ENCODE results near the gene CFAP221. TPM values are rescaled to one million over a fixed set of nuclear protein-coding genes. Genes with fewer than 3 reads are reported as not detected.

CFAP221 gene
- total RNA-seq, 1 experiment from 2014 or later, result not detected

GRCh38 chr2:119644186-119644585 is 99.9 kb downstream of the CFAP221 start:
- CTCF ChIA-PET, result interaction anchor here (0.5 kb wide), 1 partner anchor 198 kb away, joined by 10 read pairs; no protein-coding TSS in a partner anchor
- H2AFZ ChIP-seq, result no peak overlapping the region
- H3K4me1 ChIP-seq (replicated peaks; ENCODE audit: insufficient read depth), result peaks cover 18% of the 10 kb centered on the region
- no peak for DNase-seq
- H3K79me2 ChIP-seq (ENCODE audit: low read depth), result no peaks in the 10 kb centered on the region
- H3F3A ChIP-seq (ENCODE audit: insufficient read depth, low read depth), result 0 out of 2 replicates have a peak, but pooled peaks cover 3% of the 10 kb centered on the region
- no peaks in the 10 kb centered on the region for H3K9me2 ChIP-seq (ENCODE audit: insufficient read depth)
- H3K27ac ChIP-seq, result no peak overlapping the region
- no peaks in the 10 kb centered on the region for H4K20me1 ChIP-seq (ENCODE audit: insufficient read depth)
- POLR2A ChIA-PET (ENCODE audit: unreplicated experiment), result no interaction called here
- BruUV-seq (replicated peaks), result no TSS peak
- H3K27me3 ChIP-seq (ENCODE audit: insufficient read depth, low read depth), result peaks cover 7% of the 10 kb centered on the region; the same call in 1 of the 2 replicates
- H3K36me3 ChIP-seq (ENCODE audit: low read depth), result no peaks in the 10 kb centered on the region
- TF ChIP-seq EZH2 (IDR thresholded peaks at IDR 0.05; ENCODE audit: low read depth), result no peak
- TF ChIP-seq, protein P1, sequence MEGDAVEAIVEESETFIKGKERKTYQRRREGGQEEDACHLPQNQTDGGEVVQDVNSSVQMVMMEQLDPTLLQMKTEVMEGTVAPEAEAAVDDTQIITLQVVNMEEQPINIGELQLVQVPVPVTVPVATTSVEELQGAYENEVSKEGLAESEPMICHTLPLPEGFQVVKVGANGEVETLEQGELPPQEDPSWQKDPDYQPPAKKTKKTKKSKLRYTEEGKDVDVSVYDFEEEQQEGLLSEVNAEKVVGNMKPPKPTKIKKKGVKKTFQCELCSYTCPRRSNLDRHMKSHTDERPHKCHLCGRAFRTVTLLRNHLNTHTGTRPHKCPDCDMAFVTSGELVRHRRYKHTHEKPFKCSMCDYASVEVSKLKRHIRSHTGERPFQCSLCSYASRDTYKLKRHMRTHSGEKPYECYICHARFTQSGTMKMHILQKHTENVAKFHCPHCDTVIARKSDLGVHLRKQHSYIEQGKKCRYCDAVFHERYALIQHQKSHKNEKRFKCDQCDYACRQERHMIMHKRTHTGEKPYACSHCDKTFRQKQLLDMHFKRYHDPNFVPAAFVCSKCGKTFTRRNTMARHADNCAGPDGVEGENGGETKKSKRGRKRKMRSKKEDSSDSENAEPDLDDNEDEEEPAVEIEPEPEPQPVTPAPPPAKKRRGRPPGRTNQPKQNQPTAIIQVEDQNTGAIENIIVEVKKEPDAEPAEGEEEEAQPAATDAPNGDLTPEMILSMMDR (conservative IDR thresholded peaks at IDR 0.05), result no peak
- intact Hi-C loops (cut with micrococcal nuclease; ENCODE audit: unreplicated experiment), result loop anchor here (2.0 to 5.0 kb wide), 2 partner anchors 115 to 183 kb away; partner anchors contain the start of gene PTPN4
- no peak overlapping the region for H3K4me2 ChIP-seq
- H3K9me3 ChIP-seq (ENCODE audit: insufficient read depth, low read depth), result no peaks in the 10 kb centered on the region
- no peak overlapping the region for H3K4me3 ChIP-seq

DNA sequence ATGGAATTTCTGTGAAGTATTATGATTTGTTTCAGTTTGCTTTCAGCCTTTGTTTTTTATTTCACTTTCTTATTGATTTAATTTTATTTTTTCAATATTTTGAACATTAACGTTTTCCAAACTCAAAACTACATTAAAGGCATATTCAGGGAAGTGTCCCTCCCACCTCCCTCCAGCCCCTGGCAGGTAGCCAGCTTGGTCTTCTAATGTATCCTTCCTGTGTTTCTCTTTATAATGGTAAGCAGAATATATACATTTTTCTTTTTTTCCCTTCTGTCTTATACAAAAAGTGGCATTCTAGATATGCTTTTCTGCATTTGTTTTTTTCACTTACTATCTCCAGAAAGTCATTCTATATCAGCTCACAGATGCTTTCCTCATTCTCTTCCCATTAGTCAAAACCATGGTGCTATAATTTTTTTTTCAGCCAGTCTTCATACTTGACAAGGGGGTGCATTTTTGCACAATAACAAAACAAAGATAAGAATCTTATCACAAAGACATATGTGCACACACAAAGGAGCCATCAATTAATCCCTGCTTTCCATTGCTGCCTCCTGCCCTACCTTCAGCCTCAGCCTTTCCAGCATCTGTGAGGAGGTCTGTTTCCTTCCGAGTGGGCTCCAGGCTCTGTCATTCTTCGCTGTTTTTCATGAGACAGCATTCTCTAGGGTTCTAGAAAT is 101.1 kb downstream of the CFAP221 start:
- peaks cover 8% of the 10 kb centered on the region; the same call in 1 of the 2 replicates for H3F3A ChIP-seq (ENCODE audit: insufficient read depth, low read depth)
- H3K9me2 ChIP-seq (ENCODE audit: insufficient read depth), result no peaks in the 10 kb centered on the region
- BruUV-seq (replicated peaks), result no TSS peak
- no peak overlapping the region for H3K27ac ChIP-seq
- H3K27me3 ChIP-seq (ENCODE audit: insufficient read depth, low read depth), result no peaks in the 10 kb centered on the region
- intact Hi-C loops (cut with micrococcal nuclease; ENCODE audit: unreplicated experiment), result loop anchor here (2.0 to 5.0 kb wide), 2 partner anchors 113 to 153 kb away; partner anchors contain the start of gene PTPN4
- DNase-seq, result peak; percentile 20 to 77
- POLR2A ChIA-PET (ENCODE audit: unreplicated experiment), result interaction anchor here (0.6 to 0.7 kb wide), 2 partner anchors 48 to 420 kb away, joined by 3 to 5 read pairs; no protein-coding TSS in a partner anchor
- H2AFZ ChIP-seq, result no peak overlapping the region
- H3K4me3 ChIP-seq, result no peak overlapping the region
- H3K4me1 ChIP-seq (replicated peaks; ENCODE audit: insufficient read depth), result peaks cover 26% of the 10 kb centered on the region
- no peaks in the 10 kb centered on the region for H3K36me3 ChIP-seq (ENCODE audit: low read depth)
- H3K4me2 ChIP-seq, result no peak overlapping the region
- CTCF ChIA-PET, result interaction anchor here (0.6 to 0.7 kb wide), 3 partner anchors 214 to 554 kb away, joined by 4 to 9 read pairs (median 4); partner anchors contain the start of gene TMEM37
- no peak for TF ChIP-seq EZH2 (IDR thresholded peaks at IDR 0.05; ENCODE audit: low read depth)
- TF ChIP-seq, protein P1 (conservative IDR thresholded peaks at IDR 0.05), result no peak
- H3K9me3 ChIP-seq (ENCODE audit: insufficient read depth, low read depth), result no peaks in the 10 kb centered on the region
- no peaks in the 10 kb centered on the region for H3K79me2 ChIP-seq (ENCODE audit: low read depth)
- H4K20me1 ChIP-seq (ENCODE audit: insufficient read depth), result peaks cover 3% of the 10 kb centered on the region; the same call in 1 of the 2 replicates

DNA sequence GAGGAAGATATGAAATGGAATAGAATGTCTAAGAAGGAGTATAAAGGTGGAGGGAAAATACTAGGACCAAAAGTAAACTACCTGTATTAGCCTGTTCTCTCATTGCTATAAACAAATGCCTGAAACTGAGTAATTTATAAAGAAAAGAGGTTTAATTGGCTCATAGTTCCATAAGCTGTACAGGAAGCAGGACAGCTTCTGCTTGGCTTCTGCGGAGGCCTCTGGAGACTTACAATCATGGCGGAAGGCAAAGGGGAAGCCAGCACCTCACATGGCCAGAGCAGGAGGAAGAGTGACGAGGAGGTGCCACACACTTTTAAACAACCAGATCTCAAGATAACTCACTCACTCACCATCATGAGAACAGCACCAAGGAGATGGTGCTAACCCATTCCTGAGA is 101.9 kb downstream of the CFAP221 start:
- H3K9me3 ChIP-seq (ENCODE audit: insufficient read depth, low read depth), result no peaks in the 10 kb centered on the region
- intact Hi-C loops (cut with micrococcal nuclease; ENCODE audit: unreplicated experiment), result loop anchor here (5.0 kb wide), 1 partner anchor 154 kb away; no protein-coding TSS in a partner anchor
- H3K9me2 ChIP-seq (ENCODE audit: insufficient read depth), result no peaks in the 10 kb centered on the region
- no peak for DNase-seq
- peaks cover 8% of the 10 kb centered on the region; the same call in 1 of the 2 replicates for H3F3A ChIP-seq (ENCODE audit: insufficient read depth, low read depth)
- H3K27ac ChIP-seq, result no peak overlapping the region
- H3K4me1 ChIP-seq (replicated peaks; ENCODE audit: insufficient read depth), result peaks cover 26% of the 10 kb centered on the region
- H3K4me3 ChIP-seq, result no peak overlapping the region
- POLR2A ChIA-PET (ENCODE audit: unreplicated experiment), result no interaction called here
- no peak overlapping the region for H3K4me2 ChIP-seq
- TF ChIP-seq, protein P1 (conservative IDR thresholded peaks at IDR 0.05), result no peak
- no peak for TF ChIP-seq EZH2 (IDR thresholded peaks at IDR 0.05; ENCODE audit: low read depth)
- no peak overlapping the region for H2AFZ ChIP-seq
- no peaks in the 10 kb centered on the region for H3K36me3 ChIP-seq (ENCODE audit: low read depth)
- BruUV-seq (replicated peaks), result no TSS peak
- H3K79me2 ChIP-seq (ENCODE audit: low read depth), result no peaks in the 10 kb centered on the region
- H4K20me1 ChIP-seq (ENCODE audit: insufficient read depth), result peaks cover 3% of the 10 kb centered on the region; the same call in 1 of the 2 replicates
- CTCF ChIA-PET, result no interaction called here
- no peaks in the 10 kb centered on the region for H3K27me3 ChIP-seq (ENCODE audit: insufficient read depth, low read depth)

Measured in PC-9 (cell line).